ENCODE measurements around the gene SYT8. TPM values are rescaled to one million over a fixed set of nuclear protein-coding genes. Genes with fewer than 3 reads are reported as not detected.
"Not testable (repeated sequence)": the region's sequence is repeated elsewhere in the genome, so short reads cannot be mapped to it uniquely, and the experiment has no call there.

SYT8 gene
- total RNA-seq, 3 donors from 2014 or later (not counting 1 experiment from before 2014, with no cell fraction given): not detected

DNA sequence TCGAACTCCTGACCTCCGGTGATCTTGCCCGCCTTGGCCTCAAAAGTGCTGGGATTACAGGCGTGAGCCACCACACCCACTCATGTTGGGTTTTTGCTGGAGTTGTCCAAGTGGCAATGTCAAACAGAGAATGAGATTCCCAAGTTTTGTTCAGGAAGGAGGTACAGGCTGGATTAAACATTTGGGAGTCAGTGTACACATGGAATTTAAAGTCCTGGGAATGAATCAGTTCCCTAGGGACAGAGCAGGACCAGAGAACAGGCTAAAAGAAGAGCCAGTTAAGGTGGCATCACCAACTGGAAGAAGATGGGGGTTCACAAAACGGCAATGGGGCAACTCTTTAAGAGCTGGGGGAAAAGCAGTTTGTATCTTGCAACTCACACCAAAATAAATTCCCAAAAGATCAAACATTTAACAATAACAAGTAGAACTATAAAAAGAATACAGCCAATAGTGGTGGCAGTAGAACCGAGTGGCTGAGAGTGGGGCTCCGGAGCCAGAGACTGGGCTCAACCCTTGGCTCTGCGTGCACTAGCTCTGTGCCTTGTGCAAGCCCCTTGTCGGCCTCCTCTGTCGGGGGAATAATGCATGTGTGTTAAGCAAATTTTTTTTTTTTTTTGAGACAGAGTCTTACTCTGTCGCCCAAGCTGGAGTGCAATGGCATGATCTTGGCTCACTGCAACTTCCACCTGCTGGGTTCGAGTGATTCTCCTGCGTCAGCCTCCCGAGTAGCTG is 37.2 kb upstream of the SYT8 start:
- Histone ChIP-seq H3K9me3 (ENCODE audit: control insufficient read depth, insufficient read depth, low read length) (peaks cover 4% of the 10 kb centered on the region), H3K27me3 (ENCODE audit: control insufficient read depth, insufficient read depth, low read length) (no peaks in the 10 kb centered on the region), H3K4me3 (ENCODE audit: low read length) (no peak overlapping the region), H3K27ac (ENCODE audit: low read length) (no peak overlapping the region), H3K4me1 (ENCODE audit: control insufficient read depth, insufficient read depth, low read length) (peaks cover 2% of the 10 kb centered on the region), H3K36me3 (ENCODE audit: control insufficient read depth, insufficient read depth, low read length) (no peaks in the 10 kb centered on the region)
- 93% methylated on average over 14 of the region's 14 CpGs for WGBS (ENCODE audit: insufficient coverage)
- Mint-ChIP-seq H3K27ac (no peak overlapping the region), H3K4me3 (no peak overlapping the region), H3K4me1 (peaks cover 3% of the 10 kb centered on the region in 2 donors), H3K36me3 (peaks cover 7% of the 10 kb centered on the region), H3K9me3 (no peaks in the 10 kb centered on the region), H3K27me3 (ENCODE audit: low read depth in 2 of 2) (peaks cover 7 to 11% of the 10 kb centered on the region in 2 donors)
- intact Hi-C loops (cut with micrococcal nuclease): no loop called here
- ATAC-seq (no peak), DNase-seq (no peak)
- TF ChIP-seq, protein P1, sequence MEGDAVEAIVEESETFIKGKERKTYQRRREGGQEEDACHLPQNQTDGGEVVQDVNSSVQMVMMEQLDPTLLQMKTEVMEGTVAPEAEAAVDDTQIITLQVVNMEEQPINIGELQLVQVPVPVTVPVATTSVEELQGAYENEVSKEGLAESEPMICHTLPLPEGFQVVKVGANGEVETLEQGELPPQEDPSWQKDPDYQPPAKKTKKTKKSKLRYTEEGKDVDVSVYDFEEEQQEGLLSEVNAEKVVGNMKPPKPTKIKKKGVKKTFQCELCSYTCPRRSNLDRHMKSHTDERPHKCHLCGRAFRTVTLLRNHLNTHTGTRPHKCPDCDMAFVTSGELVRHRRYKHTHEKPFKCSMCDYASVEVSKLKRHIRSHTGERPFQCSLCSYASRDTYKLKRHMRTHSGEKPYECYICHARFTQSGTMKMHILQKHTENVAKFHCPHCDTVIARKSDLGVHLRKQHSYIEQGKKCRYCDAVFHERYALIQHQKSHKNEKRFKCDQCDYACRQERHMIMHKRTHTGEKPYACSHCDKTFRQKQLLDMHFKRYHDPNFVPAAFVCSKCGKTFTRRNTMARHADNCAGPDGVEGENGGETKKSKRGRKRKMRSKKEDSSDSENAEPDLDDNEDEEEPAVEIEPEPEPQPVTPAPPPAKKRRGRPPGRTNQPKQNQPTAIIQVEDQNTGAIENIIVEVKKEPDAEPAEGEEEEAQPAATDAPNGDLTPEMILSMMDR (IDR thresholded peaks at IDR 0.05): no peak

DNA sequence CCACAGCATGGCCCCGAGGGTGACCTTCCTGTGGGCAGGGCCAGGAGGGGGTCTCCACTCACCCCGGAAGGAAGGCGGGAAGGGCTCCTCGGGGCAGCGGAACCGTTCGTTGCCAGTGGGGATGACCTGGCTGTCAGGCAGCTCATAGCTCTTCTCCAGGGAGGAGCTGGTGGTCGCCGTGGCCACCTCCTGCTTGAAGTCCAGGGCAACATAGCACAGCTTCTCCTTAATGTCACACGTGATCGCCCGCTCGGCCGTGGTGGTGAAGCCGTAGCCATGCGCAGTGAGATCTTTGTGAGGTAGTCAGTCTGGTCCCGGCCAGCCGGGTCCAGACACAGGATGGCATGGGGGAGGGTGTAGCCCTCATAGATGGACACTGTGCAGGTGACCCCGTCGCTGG is 31.5 kb upstream of the SYT8 start:
- no peaks in the 10 kb centered on the region for H3K9me3 ChIP-seq (ENCODE audit: control insufficient read depth, insufficient read depth, low read length)
- no peaks in the 10 kb centered on the region for H3K27me3 ChIP-seq (ENCODE audit: control insufficient read depth, insufficient read depth, low read length)
- Mint-ChIP-seq H3K4me1 (no peaks in the 10 kb centered on the region), H3K4me3 (no peak overlapping the region), H3K27me3 (ENCODE audit: low read depth in 2 of 2) (peaks cover 5 to 13% of the 10 kb centered on the region in 2 donors), H3K36me3 (no peaks in the 10 kb centered on the region), H3K9me3 (no peaks in the 10 kb centered on the region), H3K27ac (no peak overlapping the region)
- 92% methylated on average over 20 of the region's 20 CpGs for WGBS (ENCODE audit: insufficient coverage)
- TF ChIP-seq, protein P1 (IDR thresholded peaks at IDR 0.05): no peak
- H3K4me3 ChIP-seq (ENCODE audit: low read length): no peak overlapping the region
- intact Hi-C loops (cut with micrococcal nuclease): no loop called here
- no peak for DNase-seq
- H3K36me3 ChIP-seq (ENCODE audit: control insufficient read depth, insufficient read depth, low read length): no peaks in the 10 kb centered on the region
- H3K4me1 ChIP-seq (ENCODE audit: control insufficient read depth, insufficient read depth, low read length): no peaks in the 10 kb centered on the region
- no peak overlapping the region for H3K27ac ChIP-seq (ENCODE audit: low read length)
- ATAC-seq: no peak

DNA sequence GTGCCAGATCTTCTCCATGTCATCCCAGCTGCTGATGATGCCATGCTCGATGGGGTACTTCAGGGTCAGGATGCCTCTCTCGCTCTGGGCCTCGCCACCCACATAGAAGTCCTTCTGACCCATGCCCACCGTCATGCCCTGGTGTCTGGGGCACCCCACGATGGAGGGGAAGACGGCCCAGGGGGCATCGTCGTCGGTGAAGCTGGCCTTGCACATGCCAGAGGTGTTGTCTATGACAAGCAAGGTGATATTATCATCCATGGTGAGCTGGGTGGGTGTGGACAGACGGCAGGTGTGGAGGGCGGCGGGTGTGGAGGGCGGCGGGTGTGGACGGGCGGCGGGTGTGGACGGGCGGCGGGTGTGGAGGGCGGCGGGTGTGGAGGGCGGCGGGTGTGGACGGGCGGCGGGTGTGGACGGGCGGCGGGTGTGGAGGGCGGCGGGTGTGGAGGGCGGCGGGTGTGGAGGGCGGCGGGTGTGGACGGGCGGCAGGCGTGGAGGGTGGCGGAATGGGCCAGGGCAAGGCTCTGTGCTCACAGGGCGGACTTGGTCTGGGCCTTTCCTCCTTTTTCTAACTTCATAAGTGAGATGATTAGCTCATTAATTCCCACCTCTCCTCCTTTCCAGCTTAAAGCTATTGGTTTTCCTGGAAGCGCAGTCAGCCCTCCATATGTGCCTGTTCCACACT is 30.8 kb upstream of the SYT8 start:
- H3K4me1 Mint-ChIP-seq; H3K27me3 ChIP-seq (ENCODE audit: control insufficient read depth, insufficient read depth, low read length); H3K27ac Mint-ChIP-seq; H3K36me3 ChIP-seq (ENCODE audit: control insufficient read depth, insufficient read depth, low read length); intact Hi-C loops (cut with micrococcal nuclease); H3K27ac ChIP-seq (ENCODE audit: low read length); ATAC-seq; H3K4me1 ChIP-seq (ENCODE audit: control insufficient read depth, insufficient read depth, low read length); H3K4me3 Mint-ChIP-seq; DNase-seq; H3K36me3 Mint-ChIP-seq; H3K4me3 ChIP-seq (ENCODE audit: low read length); H3K9me3 Mint-ChIP-seq; H3K9me3 ChIP-seq (ENCODE audit: control insufficient read depth, insufficient read depth, low read length): not testable (repeated sequence)
- WGBS (ENCODE audit: insufficient coverage): 95% methylated on average over 22 of the region's 42 CpGs
- peaks cover 0 to 12% of the 10 kb centered on the region in 2 donors for H3K27me3 Mint-ChIP-seq (ENCODE audit: low read depth in 2 of 2)

DNA sequence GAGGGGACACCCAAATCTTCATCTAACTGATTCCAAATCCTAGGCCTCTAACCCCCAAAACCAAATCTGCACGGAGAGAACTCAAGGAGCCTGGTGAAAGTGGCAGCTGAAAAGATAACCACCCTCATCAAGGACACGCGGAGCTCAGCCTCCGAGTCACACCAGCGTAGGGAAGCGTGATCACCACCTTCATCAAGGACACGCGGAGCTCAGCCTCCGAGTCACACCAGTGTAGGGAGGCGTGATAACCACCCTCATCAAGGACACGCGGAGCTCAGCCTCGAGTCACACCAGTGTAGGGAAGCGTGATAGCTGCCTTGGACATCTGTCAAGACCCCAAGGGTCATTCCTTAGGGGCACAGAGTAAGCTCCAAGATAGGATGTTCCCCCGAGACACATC is 29.3 kb upstream of the SYT8 start:
- DNase-seq (no peak), ATAC-seq (no peak)
- H3K9me3 ChIP-seq (ENCODE audit: control insufficient read depth, insufficient read depth, low read length): no peaks in the 10 kb centered on the region
- no peak overlapping the region for H3K27ac Mint-ChIP-seq
- H3K4me1 ChIP-seq (ENCODE audit: control insufficient read depth, insufficient read depth, low read length): no peaks in the 10 kb centered on the region
- no peaks in the 10 kb centered on the region for H3K36me3 ChIP-seq (ENCODE audit: control insufficient read depth, insufficient read depth, low read length)
- H3K4me3 Mint-ChIP-seq: no peak overlapping the region
- TF ChIP-seq, protein P1 (IDR thresholded peaks at IDR 0.05): no peak
- H3K27ac ChIP-seq (ENCODE audit: low read length): no peak overlapping the region
- no peaks in the 10 kb centered on the region for H3K36me3 Mint-ChIP-seq
- H3K27me3 Mint-ChIP-seq (ENCODE audit: low read depth in 2 of 2): peaks cover 0 to 16% of the 10 kb centered on the region in 2 donors
- intact Hi-C loops (cut with micrococcal nuclease): no loop called here
- WGBS (ENCODE audit: insufficient coverage): 91% methylated on average over 15 of the region's 15 CpGs
- no peaks in the 10 kb centered on the region for H3K4me1 Mint-ChIP-seq
- no peaks in the 10 kb centered on the region for H3K9me3 Mint-ChIP-seq
- no peak overlapping the region for H3K4me3 ChIP-seq (ENCODE audit: low read length)
- H3K27me3 ChIP-seq (ENCODE audit: control insufficient read depth, insufficient read depth, low read length): no peaks in the 10 kb centered on the region

Data from natural killer cell (primary cell).